ENCODE measurements around the gene PLCL1. TPM values are rescaled to one million over a fixed set of nuclear protein-coding genes. Genes with fewer than 3 reads are reported as not detected.

PLCL1 gene
- total RNA-seq, 1 experiment from 2014 or later, result 1.6 TPM

DNA sequence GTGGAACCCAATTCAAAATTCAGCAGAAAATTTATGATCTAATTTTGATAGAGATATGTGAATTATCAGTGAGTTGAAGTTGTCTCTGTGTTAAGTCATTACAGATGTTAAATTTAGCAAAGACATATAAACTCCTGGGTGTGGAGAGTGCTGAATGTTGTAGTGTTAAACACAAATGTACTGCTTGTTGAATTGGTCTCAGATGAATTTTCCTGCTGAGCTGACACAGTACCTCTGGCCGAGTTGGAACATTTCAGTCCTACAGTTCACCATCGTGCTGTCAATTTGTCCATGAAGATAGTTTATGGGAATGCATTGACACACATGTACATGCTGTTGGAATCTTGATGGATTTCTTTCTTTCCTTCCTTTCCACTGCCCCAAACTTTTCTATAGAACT, 255.9 kb downstream of the PLCL1 start:
- Histone ChIP-seq H3K27me3 (replicated peaks; ENCODE audit: control insufficient read depth, insufficient read depth, low read length) (no peaks in the 10 kb centered on the region), H3K9me3 (no peaks in the 10 kb centered on the region), H3K4me1 (no peaks in the 10 kb centered on the region), H3K36me3 (ENCODE audit: control insufficient read depth, insufficient read depth, low read length) (no peaks in the 10 kb centered on the region), H3K4me3 (ENCODE audit: low read depth, low read length) (no peak overlapping the region)
- CTCF ChIA-PET, result no interaction called here
- intact Hi-C loops (cut with micrococcal nuclease; ENCODE audit: unreplicated experiment), result no loop called here
- BruUV-seq (replicated peaks), result no TSS peak
- Mint-ChIP-seq H3K4me3 (ENCODE audit: unreplicated experiment) (no peak overlapping the region), H3K4me1 (ENCODE audit: low read depth, unreplicated experiment) (peaks cover 5% of the 10 kb centered on the region), H3K27ac (ENCODE audit: unreplicated experiment) (no peak overlapping the region), H3K27me3 (ENCODE audit: insufficient read depth, unreplicated experiment) (peaks cover 3% of the 10 kb centered on the region), H3K36me3 (ENCODE audit: insufficient read depth, unreplicated experiment) (no peaks in the 10 kb centered on the region), H3K9me3 (ENCODE audit: unreplicated experiment) (no peaks in the 10 kb centered on the region)
- DNase-seq, result no peak
- POLR2A ChIA-PET, result no interaction called here
- no peak for TF ChIP-seq CTCF (IDR thresholded peaks at IDR 0.05; ENCODE audit: insufficient read depth in 1 of 2, low read depth in 1 of 2, low read length in 1 of 2, severe bottlenecking in 1 of 2, unreplicated experiment in 1 of 2)

DNA sequence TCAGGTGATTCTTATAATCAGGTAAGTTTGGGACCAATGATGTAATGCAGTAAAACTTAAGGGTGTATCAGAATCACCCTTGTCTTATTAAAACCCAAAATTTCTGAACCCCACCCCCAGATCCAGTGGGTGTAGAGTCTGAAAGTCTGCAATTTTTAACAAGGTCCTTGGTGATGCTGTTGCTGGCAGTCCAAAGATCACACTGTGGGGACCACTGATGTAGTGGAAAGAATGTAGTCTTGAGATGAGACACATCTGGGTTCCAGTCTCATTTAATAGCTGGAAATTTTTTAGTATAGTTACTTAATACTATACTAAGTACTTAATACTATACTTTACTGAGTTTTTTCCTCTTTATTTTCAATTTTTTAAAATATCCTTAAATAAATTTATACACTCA, 258.4 kb downstream of the PLCL1 start:
- H3K36me3 Mint-ChIP-seq (ENCODE audit: insufficient read depth, unreplicated experiment), result no peaks in the 10 kb centered on the region
- H3K4me3 Mint-ChIP-seq (ENCODE audit: unreplicated experiment), result no peak overlapping the region
- no peak for TF ChIP-seq CTCF (IDR thresholded peaks at IDR 0.05; ENCODE audit: insufficient read depth in 1 of 2, low read depth in 1 of 2, low read length in 1 of 2, severe bottlenecking in 1 of 2, unreplicated experiment in 1 of 2)
- intact Hi-C loops (cut with micrococcal nuclease; ENCODE audit: unreplicated experiment), result no loop called here
- H3K9me3 ChIP-seq, result no peaks in the 10 kb centered on the region
- no peak overlapping the region for H3K27ac Mint-ChIP-seq (ENCODE audit: unreplicated experiment)
- H3K4me3 ChIP-seq (ENCODE audit: low read depth, low read length), result no peak overlapping the region
- no peak for DNase-seq
- POLR2A ChIA-PET, result no interaction called here
- peaks cover 12% of the 10 kb centered on the region for H3K27me3 Mint-ChIP-seq (ENCODE audit: insufficient read depth, unreplicated experiment)
- CTCF ChIA-PET, result no interaction called here
- no peaks in the 10 kb centered on the region for H3K9me3 Mint-ChIP-seq (ENCODE audit: unreplicated experiment)
- BruUV-seq (replicated peaks), result no TSS peak
- H3K4me1 Mint-ChIP-seq (ENCODE audit: low read depth, unreplicated experiment), result peaks cover 5% of the 10 kb centered on the region
- no peaks in the 10 kb centered on the region for H3K4me1 ChIP-seq
- H3K27me3 ChIP-seq (replicated peaks; ENCODE audit: control insufficient read depth, insufficient read depth, low read length), result no peaks in the 10 kb centered on the region
- H3K36me3 ChIP-seq (ENCODE audit: control insufficient read depth, insufficient read depth, low read length), result no peaks in the 10 kb centered on the region

- no peaks in the 10 kb centered on the region for H3K36me3 ChIP-seq (ENCODE audit: control insufficient read depth, insufficient read depth, low read length)
- intact Hi-C loops (cut with micrococcal nuclease; ENCODE audit: unreplicated experiment), result no loop called here
- no peak overlapping the region for H3K4me3 ChIP-seq (ENCODE audit: low read depth, low read length)
- BruUV-seq (replicated peaks), result no TSS peak
- H3K27me3 Mint-ChIP-seq (ENCODE audit: insufficient read depth, unreplicated experiment), result peaks cover 12% of the 10 kb centered on the region
- H3K27ac Mint-ChIP-seq (ENCODE audit: unreplicated experiment), result no peak overlapping the region
- no peaks in the 10 kb centered on the region for H3K9me3 ChIP-seq
- ChIA-PET POLR2A (no interaction called here), CTCF (no interaction called here)
- no peaks in the 10 kb centered on the region for H3K4me1 ChIP-seq
- DNase-seq, result no peak
- H3K27me3 ChIP-seq (replicated peaks; ENCODE audit: control insufficient read depth, insufficient read depth, low read length), result no peaks in the 10 kb centered on the region
- TF ChIP-seq CTCF (IDR thresholded peaks at IDR 0.05; ENCODE audit: insufficient read depth in 1 of 2, low read depth in 1 of 2, low read length in 1 of 2, severe bottlenecking in 1 of 2, unreplicated experiment in 1 of 2), result no peak
- H3K36me3 Mint-ChIP-seq (ENCODE audit: insufficient read depth, unreplicated experiment), result no peaks in the 10 kb centered on the region
- H3K4me1 Mint-ChIP-seq (ENCODE audit: low read depth, unreplicated experiment), result peaks cover 5% of the 10 kb centered on the region
- H3K9me3 Mint-ChIP-seq (ENCODE audit: unreplicated experiment), result no peaks in the 10 kb centered on the region
- no peak overlapping the region for H3K4me3 Mint-ChIP-seq (ENCODE audit: unreplicated experiment)
Observed at GRCh38 chr2:198063242-198063641, 258.8 kb downstream of the PLCL1 start.
